GM21360 (cell line): ENCODE data around the gene TPST2.

Experiments
- ATAC-seq: cut with Tn5 transposase; IDR thresholded peaks from one replicate; pipeline ENCODE4 v1.9.1; 2021; ENCODE audit warnings: mild to moderate bottlenecking, moderate library complexity; ENCODE audit not compliant: unreplicated experiment

TPST2 gene

GRCh38 chr22:26558248-26558895 lies 31.6 kb downstream of the TPST2 start:
- ATAC-seq, result no peak

GRCh38 chr22:26556904-26557303 lies 33.0 kb downstream of the TPST2 start:
- no peak for ATAC-seq

- ATAC-seq, result no peak
Observed at GRCh38 chr22:26555478-26555877, 34.5 kb downstream of the TPST2 start.

GRCh38 chr22:26554956-26555355 lies 35.0 kb downstream of the TPST2 start:
- ATAC-seq, result no peak

- ATAC-seq, result no peak
Observed at GRCh38 chr22:26553056-26553752, 36.7 kb downstream of the TPST2 start.

GRCh38 chr22:26552466-26552865 lies 37.5 kb downstream of the TPST2 start:
- no peak for ATAC-seq

- no peak for ATAC-seq
Observed at GRCh38 chr22:26551568-26551967, 38.4 kb downstream of the TPST2 start.

GRCh38 chr22:26550498-26551033 lies 39.4 kb downstream of the TPST2 start:
- no peak for ATAC-seq

- ATAC-seq, result no peak
Observed at GRCh38 chr22:26549902-26550497, 39.9 kb downstream of the TPST2 start.

GRCh38 chr22:26548984-26549383 lies 40.9 kb downstream of the TPST2 start:
- no peak for ATAC-seq

GRCh38 chr22:26548303-26548702 lies 41.6 kb downstream of the TPST2 start:
- ATAC-seq, result no peak

GRCh38 chr22:26547837-26548236 lies 42.1 kb downstream of the TPST2 start:
- ATAC-seq, result no peak

- no peak for ATAC-seq
Observed at GRCh38 chr22:26547426-26547825, 42.5 kb downstream of the TPST2 start.

- no peak for ATAC-seq
Observed at GRCh38 chr22:26546282-26546681, 43.6 kb downstream of the TPST2 start.

- ATAC-seq, result no peak
Observed at GRCh38 chr22:26545827-26546226, 44.1 kb downstream of the TPST2 start.

GRCh38 chr22:26545385-26545784 lies 44.5 kb downstream of the TPST2 start:
- ATAC-seq, result no peak

- no peak for ATAC-seq
Observed at GRCh38 chr22:26544489-26544888, 45.4 kb downstream of the TPST2 start.

GRCh38 chr22:26542831-26543230 lies 47.1 kb downstream of the TPST2 start:
- ATAC-seq, result no peak

- ATAC-seq, result no peak
Observed at GRCh38 chr22:26541167-26541819, 48.6 kb downstream of the TPST2 start.

GRCh38 chr22:26540119-26540518 lies 49.8 kb downstream of the TPST2 start:
- no peak for ATAC-seq

GRCh38 chr22:26536762-26537134 lies 53.2 kb downstream of the TPST2 start:
- ATAC-seq, result no peak
